Cerebellar cortex (tissue), 1 donor: ENCODE results near the gene SLC35B3.
"Not testable (repeated sequence)": the region's sequence is repeated elsewhere in the genome, so short reads cannot be mapped to it uniquely, and the experiment has no call there.

Experiments used
- DNase-seq: peaks from one replicate; pipeline ENCODE4 v3.0.0-alpha.2; 2015; ENCODE audit warnings: low spot score

Gene SLC35B3

DNA sequence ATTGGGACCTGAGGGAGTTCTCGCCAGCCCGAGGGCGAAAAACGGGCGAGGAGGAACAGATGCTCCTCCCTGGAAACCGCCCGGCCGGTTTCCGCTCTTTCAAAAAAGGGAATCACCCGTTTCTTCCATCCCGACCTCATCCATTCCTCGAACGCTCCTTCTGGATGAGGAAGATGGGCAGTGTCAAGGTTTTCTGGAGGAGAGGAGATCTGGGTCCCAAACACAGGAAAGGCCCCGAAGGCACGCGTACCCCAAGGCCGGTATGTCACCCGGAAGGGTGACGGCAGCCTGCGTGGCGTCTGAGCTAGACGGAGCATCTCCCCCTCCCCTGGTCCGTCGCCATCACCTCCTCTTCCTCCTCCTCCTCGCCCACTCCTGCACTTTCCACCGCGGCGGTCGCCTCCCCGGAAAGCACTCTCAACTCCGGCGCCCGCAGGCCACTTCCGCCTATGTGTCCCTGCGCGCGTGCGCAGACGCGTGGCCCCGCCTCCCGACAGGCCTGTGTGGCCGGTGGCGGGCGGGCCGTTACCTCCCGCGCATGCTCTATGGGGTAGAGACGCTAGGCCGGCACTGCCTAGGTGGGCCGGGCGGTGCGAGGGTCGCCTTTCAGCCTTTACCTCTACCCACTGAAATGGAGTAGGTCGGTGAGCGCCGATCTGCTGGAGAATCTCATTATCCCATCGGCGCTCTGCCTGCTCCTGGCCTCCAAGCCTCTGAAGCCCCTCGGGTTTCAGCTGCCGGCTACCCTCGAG lies at the start of gene SLC35B3:
TSS of gene SLC35B3 (minus strand) at position 453 of the 752 bp plus-strand sequence.
- peak; percentile 89 for DNase-seq

DNA sequence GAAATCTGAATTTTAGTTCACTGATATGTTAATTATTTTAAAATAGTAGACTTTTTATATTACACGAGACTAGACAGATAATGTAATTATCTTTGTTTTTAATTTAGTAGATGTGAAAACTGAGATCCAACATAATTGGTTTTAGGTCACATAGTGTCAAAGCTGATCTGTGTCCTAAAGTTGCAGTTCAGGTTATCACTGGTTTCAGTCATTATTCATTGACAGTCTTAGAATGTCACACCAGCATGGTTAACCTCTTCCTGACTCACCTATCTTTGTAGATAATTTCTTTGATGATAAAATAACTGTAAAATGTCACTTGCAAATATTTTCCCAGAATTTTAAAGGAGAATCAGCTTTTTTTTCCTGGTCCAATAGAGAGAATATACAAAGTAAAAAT lies 48.3 kb upstream of the SLC35B3 start:
- DNase-seq: no peak

DNA sequence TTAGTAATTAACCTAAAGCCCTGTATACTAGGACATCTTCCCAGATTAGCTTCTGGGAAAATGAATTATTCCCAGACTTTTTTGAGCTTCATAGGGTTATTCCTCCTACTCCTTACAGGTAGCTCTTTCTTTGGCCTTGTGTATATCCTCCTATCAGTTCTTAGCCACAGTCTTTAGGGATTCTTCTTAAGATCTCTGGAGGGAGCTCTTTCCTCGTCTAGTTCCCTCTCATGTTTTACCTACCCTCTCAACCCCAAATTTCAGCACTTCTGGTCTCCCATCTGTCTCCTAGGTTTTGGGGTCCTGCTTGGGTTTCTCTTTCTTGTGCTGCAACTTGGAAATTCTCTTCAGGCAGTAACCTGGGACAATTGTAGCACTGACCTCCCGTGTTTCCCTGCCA lies 46.4 kb upstream of the SLC35B3 start:
- peak; percentile 1 for DNase-seq

DNA sequence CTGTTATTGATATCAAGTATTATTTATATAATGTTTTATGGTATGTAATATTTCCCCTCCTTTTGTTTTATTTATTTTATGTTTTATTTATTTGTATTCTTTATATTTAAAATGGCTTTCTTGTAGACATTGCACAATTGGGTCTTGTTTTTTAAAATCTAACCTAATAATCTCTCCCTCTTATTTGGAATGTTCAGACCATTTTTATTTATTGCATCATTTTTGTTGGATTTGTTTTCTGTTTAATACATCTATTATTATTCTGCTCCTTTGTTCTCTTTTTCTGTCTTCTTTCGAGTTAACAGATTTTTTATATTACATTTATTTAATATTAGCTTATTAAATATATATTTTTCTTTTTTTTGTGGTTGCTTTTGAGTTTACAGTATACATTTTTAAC lies 43.1 kb upstream of the SLC35B3 start:
- no peak for DNase-seq

DNA sequence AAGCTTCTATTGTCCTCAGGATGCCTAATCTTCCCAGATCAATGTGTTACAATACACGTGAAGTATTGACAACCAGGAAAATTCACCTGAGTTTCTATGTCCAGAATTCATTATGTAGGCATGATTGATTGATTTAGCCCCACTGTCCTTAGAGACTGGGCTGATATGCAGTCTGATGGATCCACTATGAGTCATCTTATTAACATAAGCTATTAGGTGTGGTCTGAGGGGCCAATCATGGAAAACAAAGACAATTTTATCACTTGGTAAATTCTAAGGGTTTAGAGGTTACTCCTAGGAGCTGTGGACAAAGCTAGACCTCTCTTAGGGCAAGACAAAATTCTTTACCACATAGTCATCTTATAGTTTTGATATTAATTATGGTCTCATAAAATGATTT lies 41.3 kb upstream of the SLC35B3 start:
- DNase-seq: no peak

DNA sequence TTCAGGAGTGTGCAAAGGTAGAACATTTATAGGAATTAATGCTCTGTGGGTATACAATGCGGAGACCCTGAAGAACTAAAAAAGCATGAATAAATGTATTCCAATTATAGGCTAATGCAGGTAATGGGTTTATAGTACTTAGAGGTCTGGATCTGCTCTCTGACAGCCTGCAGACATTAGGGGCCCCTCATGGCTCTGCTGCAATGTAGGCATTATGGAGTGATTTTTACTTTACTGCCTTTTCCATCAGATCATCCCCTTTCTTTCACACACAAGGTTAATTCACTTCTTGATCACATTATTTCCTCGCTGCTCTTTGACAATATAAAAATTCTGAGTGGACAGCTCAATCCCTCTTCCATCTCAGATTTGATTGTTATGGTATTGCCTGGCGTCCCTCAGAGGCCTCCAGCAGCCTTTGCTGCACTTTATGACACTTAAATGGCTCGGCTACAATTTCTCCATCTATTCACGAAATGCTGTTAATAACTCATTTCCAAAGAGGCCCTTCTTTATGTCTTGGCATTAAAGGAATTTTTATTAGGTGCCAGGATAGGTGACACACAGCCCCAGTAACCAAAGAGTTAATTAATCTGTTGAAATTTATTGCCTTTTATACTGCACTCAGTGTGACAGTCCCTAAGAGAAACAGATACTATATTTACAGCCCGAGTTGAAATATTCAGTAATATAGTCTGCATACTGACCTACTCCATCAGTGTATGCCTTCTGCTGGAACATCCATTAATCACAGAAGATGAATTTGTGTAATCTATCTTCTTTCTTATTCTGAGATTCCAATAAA lies 33.4 kb upstream of the SLC35B3 start:
- no peak for DNase-seq

DNA sequence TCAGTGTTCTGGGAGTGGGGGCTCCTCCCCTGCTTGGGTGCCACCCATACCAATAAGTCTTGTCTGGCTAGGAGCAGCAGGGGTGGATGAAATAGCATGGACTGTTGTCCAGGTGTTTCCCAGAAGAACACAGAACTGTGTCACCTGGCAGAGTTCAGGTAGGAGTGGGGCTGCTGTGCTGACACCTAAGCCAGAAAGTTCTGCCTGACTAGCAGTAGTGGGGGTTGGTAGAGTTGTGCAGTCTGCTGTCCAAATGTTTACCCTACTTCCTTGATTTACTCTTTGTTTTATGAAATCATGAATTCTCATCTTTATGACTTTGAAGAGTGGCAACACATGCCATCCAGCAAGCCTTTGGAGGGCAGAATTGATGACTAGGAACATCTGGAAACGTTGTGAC lies 27.3 kb upstream of the SLC35B3 start:
- no peak for DNase-seq

DNA sequence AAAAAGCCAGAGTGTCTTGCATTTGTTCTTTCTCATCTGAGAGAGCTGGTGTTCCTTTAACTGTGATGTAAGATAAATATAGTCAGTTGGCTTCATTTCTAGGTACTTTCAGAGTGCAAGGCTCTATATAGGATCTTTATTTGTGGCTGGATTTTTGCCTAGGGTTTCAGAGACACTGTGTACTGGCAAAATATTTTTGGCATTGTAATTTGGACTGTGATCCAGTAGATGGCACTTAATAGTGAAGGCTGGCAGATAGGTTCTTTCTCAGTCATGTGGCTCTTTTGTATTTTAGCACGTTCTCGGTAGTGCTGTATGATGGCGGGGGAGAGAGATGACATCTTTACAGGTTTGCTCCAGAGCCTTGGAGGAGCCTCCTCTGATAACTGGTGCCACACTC lies 26.8 kb upstream of the SLC35B3 start:
- no peak for DNase-seq

DNA sequence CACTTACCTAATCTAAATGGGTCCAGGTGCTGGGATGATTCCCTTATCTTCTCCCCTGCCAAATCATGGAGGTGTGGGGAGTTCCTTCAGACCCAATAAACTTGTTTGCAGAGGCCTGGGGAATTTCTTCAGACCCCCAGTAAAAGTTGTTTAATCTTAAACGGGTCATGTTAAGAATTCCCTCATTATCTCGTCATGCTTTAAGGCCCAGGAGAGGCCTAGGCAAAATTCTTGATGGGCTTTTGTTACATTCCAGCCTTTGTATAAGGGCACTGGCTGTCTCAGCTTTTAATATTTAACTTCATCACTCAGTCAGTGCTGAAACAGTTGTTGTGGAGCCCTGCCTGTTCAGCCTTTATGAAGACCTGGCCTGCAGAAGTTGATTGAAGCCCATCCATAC lies 11.0 kb upstream of the SLC35B3 start:
- DNase-seq: no peak

DNA sequence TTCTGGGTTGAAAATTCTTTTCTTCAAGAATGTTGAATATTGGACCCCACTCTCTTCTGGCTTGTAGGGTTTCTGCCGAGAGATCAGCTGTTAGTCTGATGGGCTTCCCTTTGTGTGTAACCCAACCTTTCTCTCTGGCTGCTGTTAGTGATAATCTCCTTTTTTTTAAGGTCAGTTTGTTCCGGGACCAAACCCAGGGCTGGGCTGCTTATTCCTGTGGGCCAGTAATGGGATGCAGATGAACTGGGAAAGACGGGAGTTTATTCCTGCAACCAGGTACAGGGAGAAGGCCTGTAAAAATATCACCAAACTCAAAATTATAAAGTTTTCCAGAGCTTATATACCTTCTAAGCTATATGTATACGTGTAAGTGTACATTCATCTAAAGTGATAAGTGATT lies 10.6 kb upstream of the SLC35B3 start:
- not testable (repeated sequence) for DNase-seq

DNA sequence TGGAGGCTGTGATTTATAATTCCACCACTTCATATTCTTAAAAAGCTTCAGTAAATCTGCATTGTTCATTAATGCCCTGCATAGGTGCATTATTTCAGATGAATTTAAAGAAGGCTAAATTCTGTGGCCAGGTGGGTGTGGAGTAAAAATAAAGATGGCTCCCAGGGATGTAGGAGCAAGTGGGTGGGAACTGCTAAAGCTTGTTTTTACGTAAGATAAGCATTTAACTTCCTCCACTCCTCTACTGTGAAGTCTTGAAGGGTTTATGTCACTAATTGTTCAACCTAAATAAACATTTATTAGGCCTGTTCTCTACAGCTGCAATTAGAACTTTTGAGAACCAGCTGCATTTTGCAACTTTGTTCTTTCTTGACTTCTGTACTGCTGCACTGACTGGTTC lies 6.8 kb upstream of the SLC35B3 start:
- DNase-seq: no peak

DNA sequence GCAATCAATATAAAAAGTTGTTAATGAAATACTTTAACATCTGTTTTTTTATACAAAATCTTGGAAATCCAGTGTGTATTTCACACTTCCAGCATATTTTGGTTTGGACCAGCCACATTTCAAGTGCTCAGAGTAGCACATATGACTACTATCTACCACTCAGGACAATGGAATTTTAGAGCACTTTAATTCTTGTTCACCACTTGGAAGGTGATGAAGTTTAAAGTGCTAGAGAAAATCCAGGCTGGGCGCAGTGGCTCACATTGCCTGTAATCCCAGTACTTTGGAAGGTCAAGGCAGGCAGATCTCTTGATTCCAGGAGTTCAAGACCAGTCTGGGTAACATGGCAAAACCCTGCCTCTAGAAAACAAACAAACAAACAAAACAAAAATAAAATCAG lies 6.1 kb upstream of the SLC35B3 start:
- no peak for DNase-seq

DNA sequence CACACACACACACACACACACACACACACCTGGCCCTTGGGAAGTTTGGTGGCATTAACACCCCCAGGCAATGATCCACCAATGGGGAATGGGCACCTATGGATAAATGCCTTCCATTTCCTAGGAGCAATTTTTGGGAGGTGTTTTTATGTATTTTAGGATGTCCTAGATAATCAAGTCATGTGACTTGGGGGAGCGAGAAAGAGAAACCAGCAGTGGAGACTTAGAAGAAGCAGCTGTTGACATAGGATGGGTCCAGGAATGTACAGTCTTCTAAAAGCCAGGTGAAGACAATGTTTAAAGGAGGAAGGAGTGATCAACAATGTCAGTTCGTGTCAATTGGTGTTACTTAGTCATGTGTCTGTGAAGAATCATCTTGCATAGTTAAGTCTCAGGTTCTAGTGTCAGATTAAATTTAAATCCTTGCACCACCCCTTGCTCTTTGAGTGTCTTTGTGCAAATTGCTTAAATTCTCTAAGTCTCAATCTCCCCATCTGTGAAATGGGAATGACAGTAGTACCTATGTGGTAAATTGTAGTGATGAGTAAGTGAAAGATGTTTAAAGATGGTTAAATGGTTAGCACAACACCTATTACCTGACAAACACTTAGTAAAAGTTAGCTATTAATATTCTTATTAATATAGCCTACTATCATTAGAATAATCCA lies 4.4 kb upstream of the SLC35B3 start:
- no peak for DNase-seq

DNA sequence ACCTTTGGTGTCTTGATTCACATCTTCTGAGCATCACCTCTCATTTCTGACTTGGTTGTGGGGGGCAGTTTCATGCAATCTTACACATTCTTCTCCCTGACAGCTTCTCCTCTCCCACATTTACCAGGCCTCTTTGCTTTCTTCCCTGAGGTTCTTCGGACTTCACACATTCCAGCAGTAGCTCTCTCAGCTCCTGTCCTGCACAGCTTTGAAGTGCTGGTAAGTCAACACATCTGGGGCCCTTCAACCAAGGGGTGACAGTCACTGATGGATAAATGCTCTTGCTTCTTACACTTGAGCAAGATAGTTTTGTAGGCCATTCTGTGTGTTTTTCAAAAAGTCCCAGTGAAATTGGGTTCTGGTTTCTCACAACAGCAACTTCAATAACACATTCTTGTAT lies 2.5 kb upstream of the SLC35B3 start:
- DNase-seq: no peak

DNA sequence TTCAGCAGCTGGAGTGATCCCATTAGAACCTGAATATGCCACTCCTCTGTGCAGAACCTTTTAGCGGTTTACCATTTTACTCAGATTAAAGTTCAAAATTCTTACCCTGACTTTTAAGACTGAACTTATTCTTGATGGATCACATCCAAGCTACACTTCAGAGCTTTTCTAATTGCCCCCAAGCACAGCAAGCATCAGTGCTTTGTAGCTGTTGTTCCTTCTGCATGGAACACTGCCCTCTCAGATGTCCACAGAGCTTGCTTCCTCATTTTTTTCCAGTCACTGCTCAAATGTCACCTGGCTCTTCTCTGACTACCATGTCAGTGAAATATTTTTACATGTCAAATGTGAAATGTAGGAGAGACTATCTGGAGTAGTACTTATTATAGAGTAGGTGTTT lies 1.6 kb upstream of the SLC35B3 start:
- DNase-seq: no peak

DNA sequence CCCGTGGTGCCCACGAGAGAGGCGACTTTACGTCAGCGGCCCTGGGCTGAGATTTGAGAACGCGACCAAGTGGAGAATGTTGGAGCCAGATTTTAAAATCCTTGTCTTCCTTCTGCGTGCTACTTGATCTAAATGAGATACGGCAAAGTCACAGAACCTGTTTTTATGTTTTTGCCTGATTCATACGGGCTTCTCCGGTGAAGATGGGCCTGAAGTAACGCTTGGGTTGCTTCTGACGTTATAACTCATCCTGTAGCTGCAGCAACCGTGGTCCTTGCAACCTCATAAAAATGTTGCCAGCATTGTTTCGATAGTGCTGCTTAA lies 462 bp upstream of the SLC35B3 start:
- no peak for DNase-seq

DNA sequence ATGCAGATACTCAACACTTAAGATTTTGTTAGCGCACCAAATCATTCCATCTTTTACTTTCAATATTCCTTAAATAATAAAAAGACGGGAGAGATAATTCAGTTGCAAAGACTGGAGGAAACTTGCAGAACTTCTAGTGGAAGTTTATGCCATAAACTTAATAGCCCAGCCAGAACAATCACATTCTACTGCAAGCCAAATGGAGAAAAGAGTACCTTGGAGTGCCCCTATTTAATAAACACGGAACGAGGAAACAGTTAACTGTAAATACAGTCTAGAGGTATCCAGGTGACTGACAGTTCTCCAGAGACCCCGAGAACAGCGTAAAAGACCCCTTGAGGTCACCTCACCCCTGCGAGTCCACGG lies 635 bp downstream of the SLC35B3 start:
- no peak for DNase-seq

DNA sequence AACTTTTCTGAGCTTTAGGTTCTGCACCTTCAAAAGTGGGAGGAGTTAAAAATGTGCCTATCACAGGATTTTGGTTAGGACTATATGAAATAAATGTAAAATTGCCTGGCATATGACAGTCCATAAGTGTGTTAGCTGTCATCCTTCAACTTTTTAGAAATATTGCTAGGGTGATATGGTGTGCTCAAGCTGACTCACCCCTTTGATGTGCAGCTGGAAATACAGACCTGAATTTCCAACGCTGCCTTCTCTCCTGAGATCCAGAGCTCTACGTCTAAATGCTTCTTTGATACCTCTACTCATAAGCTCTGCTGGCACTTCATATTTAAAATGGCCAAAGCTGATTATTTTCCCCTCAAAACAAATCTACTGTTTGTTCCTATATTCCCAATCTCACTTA lies 2.7 kb downstream of the SLC35B3 start:
- DNase-seq: no peak

DNA sequence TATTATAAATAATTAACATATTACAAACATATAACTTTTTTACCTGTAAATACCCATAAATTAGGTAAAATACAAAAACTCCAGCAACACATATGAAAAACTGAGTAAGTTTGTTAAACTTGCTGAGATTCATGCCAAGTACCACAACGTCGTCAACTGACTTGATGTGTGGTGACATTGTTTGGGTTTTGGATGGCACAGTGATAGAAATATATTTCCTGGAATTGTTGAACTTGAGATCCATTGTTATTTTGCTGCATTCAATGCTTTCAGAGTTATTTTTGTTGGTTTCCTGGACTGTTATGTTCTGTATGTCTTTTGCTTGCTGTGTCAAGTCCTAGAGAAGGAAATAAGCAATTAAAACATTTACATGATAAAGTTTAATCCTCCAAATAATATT lies 5.5 kb downstream of the SLC35B3 start:
- no peak for DNase-seq

DNA sequence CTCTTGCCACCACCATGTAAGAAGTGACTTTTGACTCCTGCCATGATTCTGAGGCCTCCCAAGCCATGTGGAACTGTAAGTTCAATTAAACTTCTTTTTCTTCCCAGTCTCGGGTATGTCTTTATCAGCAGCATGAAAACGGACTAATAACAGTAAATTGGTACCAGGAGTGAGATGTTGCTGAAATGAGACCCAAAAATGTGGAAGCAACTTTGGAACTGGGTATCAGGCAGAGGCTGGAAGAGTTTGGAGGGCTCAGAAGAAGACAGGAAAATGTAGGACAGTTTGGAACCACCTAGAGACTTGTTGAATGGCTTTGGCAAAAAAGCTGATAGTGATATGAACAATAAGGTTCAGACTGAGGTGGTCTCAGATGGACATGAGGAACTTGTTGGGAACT lies 8.8 kb downstream of the SLC35B3 start:
- DNase-seq: not testable (repeated sequence)

DNA sequence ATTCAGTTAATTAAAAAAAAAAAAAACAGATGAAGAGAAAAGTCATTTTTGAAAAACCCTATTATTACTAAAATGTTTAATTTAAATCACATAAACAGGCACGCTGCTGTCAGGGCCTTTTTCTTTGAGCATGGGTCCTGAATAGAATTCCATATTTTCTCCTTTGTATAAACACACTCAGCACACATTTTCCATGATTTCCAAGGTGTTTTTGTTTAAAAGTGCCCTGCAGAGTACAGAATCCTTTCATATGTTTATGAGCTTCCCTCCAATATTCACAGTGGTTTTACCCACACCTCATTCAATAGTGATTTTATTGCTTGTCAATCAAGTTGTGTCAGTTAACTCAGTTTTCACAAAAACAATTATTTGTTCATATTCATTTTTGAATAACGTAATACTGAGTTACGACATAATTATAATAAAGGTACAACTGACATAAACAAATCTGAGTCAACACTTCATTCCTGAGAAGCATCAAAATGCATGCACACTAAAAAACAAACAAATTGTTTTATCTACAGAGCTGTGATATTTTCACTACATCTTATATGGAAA lies 15.2 kb downstream of the SLC35B3 start:
- no peak for DNase-seq

DNA sequence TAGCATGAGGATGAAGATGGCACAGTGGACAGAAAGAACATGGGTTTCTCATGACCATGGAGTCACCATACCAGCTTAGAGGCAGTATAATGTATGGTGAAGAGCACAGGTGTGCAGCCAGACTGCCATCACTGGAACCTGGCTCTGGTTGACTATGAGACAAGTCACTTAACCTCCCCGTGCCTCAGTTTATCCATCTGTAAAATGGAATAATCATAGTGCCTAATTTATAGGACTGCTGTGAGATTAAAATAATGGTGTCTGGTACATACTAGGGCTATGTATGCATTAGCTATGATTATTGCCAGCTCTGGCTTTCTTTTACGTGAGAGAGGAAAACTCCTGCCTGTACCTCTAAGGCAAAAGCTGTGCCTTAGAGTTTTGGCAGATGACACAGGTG lies 19.4 kb downstream of the SLC35B3 start:
- DNase-seq: no peak

DNA sequence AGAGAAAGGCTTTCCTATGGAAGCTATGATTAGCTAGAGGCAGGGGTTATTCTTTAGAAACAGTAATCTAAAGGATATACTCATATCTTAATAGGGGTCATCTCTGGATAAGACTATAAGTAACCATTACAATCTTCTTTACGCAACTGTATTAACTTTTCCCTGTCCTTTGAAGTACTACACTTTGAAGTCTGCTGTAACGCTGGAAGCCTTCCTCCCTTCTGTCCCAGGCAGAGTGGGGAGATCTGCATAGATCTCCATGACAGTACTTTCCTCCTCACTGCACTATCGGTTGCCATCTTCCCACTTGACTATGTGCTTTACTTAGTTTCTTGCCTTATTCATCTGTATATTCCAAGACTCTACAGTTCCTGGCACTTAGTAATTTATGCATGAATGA lies 20.1 kb downstream of the SLC35B3 start:
- DNase-seq: no peak
